HuH-7 (cell line): ENCODE data around the gene DHX16.
"Not testable (repeated sequence)": the region's sequence is repeated elsewhere in the genome, so short reads cannot be mapped to it uniquely, and the experiment has no call there.

Experiments used
- DNase-seq: peaks from one replicate; pipeline ENCODE4 v3.0.0; 2011; ENCODE audit warnings: low spot score

The DHX16 gene

GRCh38 chr6:30672445-30673253 is at the start of gene DHX16:
DHX16 (minus strand) TSS chr6:30673006; CDS start chr6:30672841, 165 bp downstream.
- DNase-seq, result peak; percentile 80

DNA sequence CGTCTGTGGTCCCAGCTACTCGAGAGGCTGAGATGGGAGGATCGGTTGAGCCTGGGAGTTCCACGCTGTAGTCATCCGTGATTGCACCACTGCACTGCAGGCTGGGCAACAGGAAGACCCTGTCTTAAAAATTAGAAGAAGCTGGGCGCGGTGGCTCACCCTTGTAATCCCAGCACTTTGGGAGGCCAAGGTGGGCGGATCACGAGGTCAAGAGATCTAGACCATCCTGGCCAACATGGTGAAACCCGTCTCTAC is 49.1 kb upstream of the DHX16 start:
- DNase-seq, result not testable (repeated sequence)

- DNase-seq, result peak; percentile 61
These were observed 48.6 kb upstream of the DHX16 start for GRCh38 chr6:30721198-30722024.

DNA sequence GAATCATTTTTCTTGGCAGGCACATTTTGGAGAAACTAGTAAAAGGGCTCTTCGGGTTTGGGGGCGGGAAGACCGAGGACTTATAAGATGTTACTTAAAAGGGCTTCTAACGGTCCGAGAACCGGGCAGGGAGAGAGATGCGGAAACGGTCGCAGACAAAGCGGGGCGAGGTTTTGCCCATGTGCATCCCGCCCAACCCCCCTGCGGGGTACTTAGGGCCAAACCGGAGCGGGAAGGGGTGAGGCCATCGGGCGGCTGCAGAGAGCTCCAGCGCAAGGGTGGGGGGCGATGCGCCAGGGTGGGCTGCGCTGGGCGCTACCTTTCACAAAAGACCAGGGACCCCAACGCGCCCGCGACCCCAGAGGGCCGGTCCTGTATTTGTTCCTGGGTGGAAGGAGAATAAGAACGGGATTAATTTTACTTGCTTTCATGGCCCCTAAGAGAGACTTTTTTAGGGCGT is 48.0 kb upstream of the DHX16 start:
- no peak for DNase-seq

DNA sequence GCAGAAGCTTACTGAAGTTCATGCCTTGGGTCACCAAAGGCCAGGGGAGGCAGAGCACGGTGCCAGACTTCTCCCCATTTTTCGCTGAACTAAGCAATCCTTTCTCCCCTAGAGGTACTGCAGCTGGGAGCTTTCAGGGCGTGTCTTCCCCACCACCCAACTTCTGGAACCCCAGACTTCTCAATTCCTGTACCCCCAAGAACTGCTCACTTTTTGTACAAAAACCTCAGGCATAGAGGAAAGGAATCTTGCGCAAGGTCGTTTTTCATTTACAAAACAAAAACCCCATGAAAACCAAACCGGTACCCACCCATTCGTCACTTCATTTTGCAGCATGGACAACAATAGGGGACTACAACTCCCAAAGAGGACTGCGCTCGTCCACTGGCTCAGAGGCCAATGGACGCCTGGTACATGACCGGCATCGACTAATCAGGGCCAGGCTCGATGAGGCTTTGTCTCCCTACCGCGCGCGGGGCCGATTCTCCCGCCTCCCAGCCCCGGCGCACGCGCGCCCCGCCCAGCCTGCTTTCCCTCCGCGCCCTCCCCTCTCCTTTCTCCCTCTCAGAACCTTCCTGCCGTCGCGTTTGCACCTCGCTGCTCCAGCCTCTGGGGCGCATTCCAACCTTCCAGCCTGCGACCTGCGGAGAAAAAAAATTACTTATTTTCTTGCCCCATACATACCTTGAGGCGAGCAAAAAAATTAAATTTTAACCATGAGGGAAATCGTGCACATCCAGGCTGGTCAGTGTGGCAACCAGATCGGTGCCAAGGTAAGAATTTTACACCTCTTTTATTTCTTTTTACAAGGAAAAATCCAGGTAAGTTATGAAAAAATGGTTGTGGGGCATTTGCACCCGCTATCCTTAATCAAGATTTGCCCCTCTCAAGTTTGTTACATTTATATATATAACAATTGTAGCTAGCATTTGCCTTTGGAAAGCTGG is 47.3 kb upstream of the DHX16 start, which contains the start of gene TUBB:
TUBB (plus strand) TSS at position 562 of the 947 bp plus-strand sequence; CDS start at position 717, 155 bp downstream.
- peak; percentile 85 for DNase-seq

GRCh38 chr6:30719356-30719755 is 46.5 kb upstream of the DHX16 start:
- no peak for DNase-seq

DNA sequence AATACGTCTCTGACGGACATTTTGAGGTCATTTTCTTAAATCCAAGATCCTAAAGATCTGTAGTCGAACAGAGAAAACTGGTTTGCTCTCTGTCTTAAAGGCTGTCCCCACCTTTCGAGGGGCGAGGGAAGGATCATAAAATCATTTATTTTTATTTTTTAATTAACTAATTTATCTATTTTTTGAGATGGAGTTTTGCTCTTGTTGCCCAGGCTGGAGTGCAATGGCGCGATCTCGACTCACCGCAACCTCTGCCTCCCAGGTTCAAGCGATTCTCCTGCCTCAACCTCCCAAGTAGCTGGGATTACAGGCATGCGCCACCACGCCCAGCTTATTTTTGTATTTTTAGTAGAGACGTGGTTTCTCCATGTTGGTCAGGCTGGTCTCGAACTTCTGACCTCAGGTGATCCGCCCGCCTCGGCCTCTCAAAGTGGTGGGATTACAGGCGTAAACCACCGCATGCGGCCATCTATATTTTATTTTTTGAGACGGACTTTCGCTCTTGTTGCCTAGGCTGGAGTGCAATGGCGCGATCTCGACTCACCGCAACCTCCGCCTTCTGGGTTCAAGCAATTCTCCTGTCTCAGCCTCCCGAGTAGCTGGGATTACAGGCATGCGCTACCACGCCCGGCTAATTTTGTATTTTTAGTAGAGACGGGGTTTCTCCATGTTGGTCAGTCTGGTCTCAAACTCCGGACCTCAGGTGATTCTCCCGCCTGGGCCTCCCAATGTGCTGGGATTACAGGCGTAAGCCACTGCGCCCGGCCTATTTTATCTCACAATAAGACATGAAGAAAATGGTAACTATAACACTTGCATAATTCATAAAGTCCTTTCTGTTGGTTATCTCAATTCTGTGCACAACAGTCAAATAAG is 45.3 kb upstream of the DHX16 start:
- DNase-seq, result not testable (repeated sequence)

- peak; percentile 84 for DNase-seq
These were observed 44.5 kb upstream of the DHX16 start, which contains the start of gene MDC1 for GRCh38 chr6:30717129-30717844. MDC1 (minus strand) TSS chr6:30717281; CDS start chr6:30715175, 2,106 bp downstream.

DNA sequence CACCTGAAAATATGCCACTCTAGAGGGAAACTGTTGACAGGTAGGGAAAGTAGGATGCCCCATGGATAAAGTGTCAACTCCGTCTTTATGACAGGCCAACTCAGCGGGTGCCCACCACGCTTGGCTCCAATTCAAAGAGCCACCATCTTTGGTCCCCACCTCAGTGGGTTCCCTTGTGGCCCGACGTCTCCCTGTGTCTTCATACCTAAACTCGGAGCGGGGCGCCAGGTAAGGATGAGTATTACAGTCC is 44.0 kb upstream of the DHX16 start:
- DNase-seq, result no peak

GRCh38 chr6:30714263-30714662 is 41.5 kb upstream of the DHX16 start:
- no peak for DNase-seq

DNA sequence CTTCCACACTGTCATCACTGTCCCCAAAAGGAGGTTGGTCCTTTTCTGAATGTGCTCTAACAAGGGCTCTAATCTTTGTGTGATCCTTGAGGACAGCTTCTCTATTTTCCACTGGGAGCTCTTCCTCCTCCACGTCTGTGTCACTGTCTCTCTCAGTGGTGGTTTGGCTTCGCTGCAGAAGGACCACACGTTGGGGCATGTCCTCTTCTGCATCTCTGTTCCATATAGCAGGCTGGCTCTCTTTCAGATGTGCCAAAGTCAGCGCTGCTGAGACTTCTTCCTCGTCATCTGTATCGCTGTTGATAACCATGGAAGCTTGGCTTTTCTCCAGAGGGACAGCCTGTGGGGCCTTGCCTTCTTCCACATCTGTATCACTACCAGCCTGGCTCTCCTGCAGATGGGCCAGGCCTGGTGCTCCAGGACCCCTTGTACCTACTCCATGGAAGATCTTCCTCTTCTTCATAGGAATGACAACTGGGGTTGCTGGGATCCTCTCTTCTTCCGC is 39.7 kb upstream of the DHX16 start:
- DNase-seq, result no peak

DNA sequence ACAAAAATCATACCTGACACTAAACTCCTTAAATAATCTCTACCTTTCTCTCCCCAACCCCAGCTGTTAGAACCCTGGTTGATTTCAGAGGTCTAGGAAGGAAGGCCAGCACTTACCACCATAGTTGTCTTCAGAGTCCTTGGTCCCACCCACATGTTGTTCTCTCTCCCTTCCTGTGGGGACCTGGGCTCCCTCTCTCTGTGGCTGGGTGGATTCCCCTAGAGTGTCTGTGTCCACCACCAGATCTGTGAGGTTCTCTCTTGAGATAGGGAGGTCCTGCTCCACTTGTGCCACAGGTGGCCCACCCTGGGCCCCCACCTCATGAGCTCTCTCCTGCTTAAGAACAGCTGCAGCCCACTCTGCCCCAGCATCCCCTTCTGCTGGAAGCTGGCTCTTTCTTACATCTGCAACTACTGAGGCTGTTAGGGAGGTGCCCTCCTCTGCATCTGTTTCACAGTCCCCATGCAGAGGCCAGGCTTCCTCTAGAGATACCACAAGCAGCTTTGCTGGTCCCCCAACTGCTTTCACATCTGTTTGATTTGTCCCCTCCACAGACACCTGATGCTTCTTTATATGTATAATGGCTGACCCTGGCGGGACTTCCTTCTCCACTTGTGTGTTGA is 39.1 kb upstream of the DHX16 start:
- no peak for DNase-seq

GRCh38 chr6:30709101-30709868 is 36.5 kb upstream of the DHX16 start:
- no peak for DNase-seq

DNA sequence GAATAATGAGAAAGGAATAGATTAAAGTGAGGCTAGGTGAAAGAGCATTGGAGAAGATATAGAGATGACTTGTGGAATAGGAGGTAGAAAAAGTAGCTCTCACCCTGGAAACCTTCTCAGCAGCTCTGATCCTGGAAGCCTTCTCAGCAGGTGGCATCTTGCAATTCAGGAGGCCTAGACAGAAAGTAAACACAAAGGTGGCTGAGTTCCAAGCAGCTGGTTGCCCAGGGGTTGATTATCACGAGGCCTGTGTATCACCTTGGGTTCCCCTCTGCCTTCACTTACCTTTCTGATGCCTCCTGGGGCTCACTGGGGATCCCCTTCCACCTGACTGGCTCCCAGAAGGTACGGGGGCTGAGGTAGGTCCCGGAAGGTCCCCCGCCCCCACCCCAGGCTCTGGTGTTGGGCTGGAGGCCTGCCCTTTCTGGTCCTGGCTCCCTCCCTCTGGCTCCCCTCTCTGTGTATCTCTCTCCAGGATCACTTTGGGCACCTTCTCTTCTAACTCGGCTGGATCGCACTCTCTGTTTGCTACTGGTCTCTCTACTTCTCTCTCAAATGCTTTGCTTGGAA is 34.6 kb upstream of the DHX16 start:
- DNase-seq, result no peak

DNA sequence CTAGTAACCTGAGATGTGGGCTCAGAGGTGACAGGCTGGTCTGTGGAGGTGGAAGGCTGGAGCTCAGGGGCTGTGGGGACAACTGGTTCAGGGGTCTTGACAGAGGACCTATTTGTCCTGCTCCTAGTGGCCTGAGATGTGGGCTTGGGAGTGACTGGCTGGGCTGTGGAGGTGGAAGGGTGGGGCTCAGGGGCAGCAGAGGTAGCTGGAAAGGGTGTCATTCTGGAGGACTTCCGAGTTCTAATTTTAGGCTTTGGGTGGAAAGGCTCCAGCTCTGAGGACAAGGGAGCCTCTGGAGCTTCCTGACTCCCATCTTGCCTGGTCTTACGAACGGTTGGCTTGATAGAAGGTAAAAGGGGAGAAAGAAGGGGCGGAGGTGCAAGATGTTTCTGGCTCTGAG is 32.8 kb upstream of the DHX16 start:
- no peak for DNase-seq

- DNase-seq, result no peak
These were observed 31.0 kb upstream of the DHX16 start for GRCh38 chr6:30703821-30704220.

DNA sequence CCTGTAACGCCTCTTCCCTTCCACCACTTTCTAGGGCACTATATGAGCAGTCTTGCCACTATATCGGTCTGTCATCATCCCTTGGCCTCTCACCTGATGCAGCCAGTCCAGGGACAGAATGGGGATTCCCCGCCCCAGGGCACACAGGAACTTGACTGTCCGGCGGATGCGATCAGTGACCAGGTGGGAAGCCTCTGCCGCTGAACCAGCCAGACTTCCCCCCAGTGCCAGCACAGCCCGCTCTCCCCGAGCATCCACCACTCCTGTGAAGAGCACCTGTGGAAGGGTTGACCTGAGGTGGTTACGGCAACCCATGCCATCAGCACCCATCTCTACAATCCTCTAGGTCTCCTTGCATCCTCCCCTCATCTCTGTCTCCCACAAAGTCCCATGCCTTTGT is 30.2 kb upstream of the DHX16 start:
- no peak for DNase-seq

DNA sequence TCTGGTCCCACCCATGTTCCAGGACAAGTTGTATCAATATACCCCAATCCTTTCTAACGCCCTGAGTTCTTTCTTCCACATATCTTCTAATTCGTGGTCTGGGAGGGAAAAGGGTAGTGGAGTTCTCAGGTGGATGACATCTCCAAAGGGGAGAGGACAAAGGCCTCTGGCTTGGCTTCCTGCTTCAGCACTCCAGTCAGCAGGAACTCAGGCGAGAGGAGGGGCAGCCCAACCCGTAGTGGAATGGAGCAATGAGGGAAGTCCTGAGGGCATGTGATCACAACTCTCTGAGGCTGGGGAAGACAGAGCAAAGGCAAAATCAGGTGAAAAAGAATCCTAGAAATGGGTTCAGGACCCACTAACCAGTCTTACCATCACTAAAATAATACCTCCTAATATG is 27.5 kb upstream of the DHX16 start:
- DNase-seq, result no peak

DNA sequence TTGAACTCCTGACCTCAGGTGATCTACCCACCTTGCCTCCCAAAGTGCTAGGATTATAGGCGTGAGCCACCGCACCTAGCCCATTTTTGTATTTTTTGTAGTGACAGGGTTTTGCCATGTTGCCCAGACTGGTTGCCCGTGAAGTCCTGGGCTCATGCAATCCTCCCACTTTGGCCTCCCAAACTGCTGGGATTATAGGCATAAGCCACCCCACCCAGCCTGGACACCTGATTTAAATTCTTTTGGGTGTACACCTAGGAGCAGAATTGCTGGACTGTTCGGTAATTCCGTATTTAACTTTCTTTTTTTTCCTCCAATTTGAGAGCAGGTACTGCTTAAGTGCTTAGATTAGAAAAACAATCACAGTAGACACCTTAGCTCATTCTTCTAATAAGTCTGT is 23.6 kb upstream of the DHX16 start:
- no peak for DNase-seq
